H9 (cell line): Measurements from ENCODE around the gene OR10A7. TPM values are rescaled to one million over a fixed set of nuclear protein-coding genes. Genes with fewer than 3 reads are reported as not detected.

ENCODE experiments used
- DNase-seq: peaks from one replicate; pipeline ENCODE4 v3.0.0-alpha.2; 2017
- H2AFZ ChIP-seq: one replicate; pipeline ENCODE4 v1.6.1; 2013; ENCODE audit warnings: mild to moderate bottlenecking, low read length, control low read depth, moderate library complexity
- H2AK5ac ChIP-seq: 2 replicates; pipeline ENCODE4 v1.6.1; 2013; ENCODE audit warnings: low read length, control low read depth, mixed read lengths; ENCODE audit not compliant: insufficient read length
- H2BK120ac ChIP-seq: one replicate; pipeline ENCODE4 v1.6.1; 2013; ENCODE audit warnings: low read depth, mild to moderate bottlenecking, low read length, control low read depth, inconsistent platforms; ENCODE audit not compliant: poor library complexity, severe bottlenecking
- H2BK12ac ChIP-seq: 2 replicates; pipeline ENCODE4 v1.6.1; 2013; ENCODE audit warnings: low read length, control low read depth, mixed read lengths, low read depth; ENCODE audit not compliant: insufficient read length
- H2BK15ac ChIP-seq: 2 replicates; pipeline ENCODE4 v1.6.1; 2013; ENCODE audit warnings: low read depth, low read length, control low read depth
- H2BK20ac ChIP-seq: one replicate; pipeline ENCODE4 v1.6.1; 2013; ENCODE audit warnings: low read depth, mild to moderate bottlenecking, low read length, control low read depth, inconsistent platforms; ENCODE audit not compliant: poor library complexity, severe bottlenecking
- H2BK5ac ChIP-seq: 2 replicates; pipeline ENCODE4 v1.6.1; 2013; ENCODE audit warnings: low read length, control low read depth, mixed read lengths; ENCODE audit not compliant: insufficient read length
- H3K14ac ChIP-seq: 2 replicates; pipeline ENCODE4 v1.6.1; 2013; ENCODE audit warnings: low read length, control low read depth; ENCODE audit not compliant: insufficient read depth
- H3K18ac ChIP-seq: 2 replicates; pipeline ENCODE4 v1.6.1; 2013; ENCODE audit warnings: low read depth, mild to moderate bottlenecking, mixed read lengths, low read length, control low read depth; ENCODE audit not compliant: insufficient read length
- H3K23ac ChIP-seq: 2 replicates; pipeline ENCODE4 v1.6.1; 2013; ENCODE audit warnings: low read length, control low read depth, mixed read lengths, low read depth; ENCODE audit not compliant: insufficient read length
- H3K23me2 ChIP-seq: 2 replicates; pipeline ENCODE4 v1.6.1; 2013; ENCODE audit warnings: low read depth, mild to moderate bottlenecking, mixed read lengths, low read length, control low read depth; ENCODE audit not compliant: insufficient read length, poor library complexity, severe bottlenecking
- H3K27ac ChIP-seq: 2 replicates; pipeline ENCODE4 v1.5.1; 2013; ENCODE audit warnings: low read length, control low read depth, mixed read lengths, low read depth; ENCODE audit not compliant: insufficient read length
- H3K27me3 ChIP-seq: 2 replicates; pipeline ENCODE4 v1.6.1; 2013; ENCODE audit warnings: low read length, control low read depth, inconsistent platforms; ENCODE audit not compliant: insufficient read depth
- H3K4ac ChIP-seq: 2 replicates; pipeline ENCODE4 v1.6.1; 2013; ENCODE audit warnings: low read depth, mild to moderate bottlenecking, control low read depth, inconsistent platforms, low read length, moderate library complexity
- H3K4me1 ChIP-seq: 2 replicates; pipeline ENCODE4 v1.6.1; 2013; ENCODE audit warnings: low read length, control low read depth, inconsistent platforms; ENCODE audit not compliant: insufficient read depth
- H3K4me2 ChIP-seq: 2 replicates; pipeline ENCODE4 v1.6.1; 2013; ENCODE audit warnings: low read length, control low read depth, mixed read lengths; ENCODE audit not compliant: insufficient read length, insufficient read depth
- H3K56ac ChIP-seq: 2 replicates; pipeline ENCODE4 v1.6.1; 2013; ENCODE audit warnings: low read depth, mild to moderate bottlenecking, mixed read lengths, low read length, control low read depth; ENCODE audit not compliant: insufficient read length
- H3K79me1 ChIP-seq: 2 replicates; pipeline ENCODE4 v1.6.1; 2013; ENCODE audit warnings: low read depth, mild to moderate bottlenecking, moderate library complexity, low read length, control low read depth, inconsistent platforms; ENCODE audit not compliant: insufficient read depth, poor library complexity, severe bottlenecking
- H3K79me2 ChIP-seq: 2 replicates; pipeline ENCODE4 v1.6.1; 2013; ENCODE audit warnings: low read length, control low read depth, inconsistent platforms; ENCODE audit not compliant: insufficient read depth
- H3K9ac ChIP-seq: 2 replicates; pipeline ENCODE4 v1.6.1; 2013; ENCODE audit warnings: low read length, control low read depth, mixed read lengths; ENCODE audit not compliant: insufficient read length; ENCODE audit errors: extremely low read depth
- H3K9me3 ChIP-seq: one replicate; pipeline ENCODE4 v1.6.1; 2013; ENCODE audit warnings: low read depth, low read length, inconsistent platforms; ENCODE audit not compliant: control insufficient read depth
- H3T11ph ChIP-seq: one replicate; pipeline ENCODE4 v1.6.1; 2013; ENCODE audit warnings: mild to moderate bottlenecking, low read length, control low read depth, inconsistent platforms
- H4K20me1 ChIP-seq: one replicate; pipeline ENCODE4 v1.6.1; 2013; ENCODE audit not compliant: control insufficient read depth, insufficient read length, insufficient read depth
- H4K5ac ChIP-seq: 2 replicates; pipeline ENCODE4 v1.6.1; 2013; ENCODE audit warnings: low read depth, mild to moderate bottlenecking, mixed read lengths, low read length, control low read depth; ENCODE audit not compliant: insufficient read length
- H4K8ac ChIP-seq: replicated peaks from 2 replicates; pipeline ENCODE4 v1.6.1; 2013; ENCODE audit warnings: low read length, control low read depth, mixed read lengths, low read depth; ENCODE audit not compliant: insufficient read length
- H4K91ac ChIP-seq: 2 replicates; pipeline ENCODE4 v1.6.1; 2013; ENCODE audit warnings: low read depth, mild to moderate bottlenecking, moderate library complexity, mixed read lengths, low read length, control low read depth; ENCODE audit not compliant: insufficient read length
- H3K27ac Mint-ChIP-seq, 3 experiments: 2 replicates in 2 of 3; 3 replicates in 1 of 3; pipeline ENCODE4 v1.8.0; 2020 to 2021; ENCODE audit warnings: mixed read lengths in 3 of 3, mild to moderate bottlenecking in 1 of 3, moderate library complexity in 1 of 3
- H3K27me3 Mint-ChIP-seq: 2 replicates; pipeline ENCODE4 v1.8.0; 2021; ENCODE audit warnings: low read depth, mild to moderate bottlenecking, moderate library complexity, mixed read lengths
- H3K36me3 Mint-ChIP-seq, 3 experiments: 2 replicates in 2 of 3; 3 replicates in 1 of 3; pipeline ENCODE4 v1.8.0; 2020 to 2021; ENCODE audit warnings: low read depth in 3 of 3, mixed read lengths in 3 of 3; ENCODE audit not compliant: insufficient read depth in 1 of 3
- H3K4me1 Mint-ChIP-seq, 2 experiments: 2 replicates each; pipeline ENCODE4 v1.8.0; 2020; ENCODE audit warnings: mixed read lengths in 2 of 2
- H3K4me3 Mint-ChIP-seq, 2 experiments: 2 replicates in 1 of 2; 3 replicates in 1 of 2; pipeline ENCODE4 v1.8.0; 2020 to 2021; ENCODE audit warnings: mild to moderate bottlenecking in 2 of 2, mixed read lengths in 2 of 2, moderate library complexity in 1 of 2
- H3K9me3 Mint-ChIP-seq, 2 experiments: 2 replicates in 1 of 2; 3 replicates in 1 of 2; pipeline ENCODE4 v1.8.0; 2020; ENCODE audit warnings: mild to moderate bottlenecking in 2 of 2, mixed read lengths in 2 of 2, moderate library complexity in 1 of 2
- CTCF ChIP-seq: fragments of 200-600 bp; sonication (generic); conservative IDR thresholded peaks from 3 replicates; pipeline ENCODE4 v1.8.0; 2021; ENCODE audit warnings: antibody characterized with exemption, mild to moderate bottlenecking
- WGBS: extraction: QIAGEN DNeasy Blood & Tissue Kit; methylation state at CpG from one replicate; pipeline ENCODE4 v1.1.7; 2013; ENCODE audit warnings: missing lambda C conversion rate, low lambda C conversion rate, mixed read lengths; ENCODE audit not compliant: insufficient read length; ENCODE audit errors: extremely low coverage; 5-methylcytosine and 5-hydroxymethylcytosine counted together
- total RNA-seq: library from RNA; stranded (reverse); gene quantifications from 2 replicates; pipeline ENCODE4 v1.2.1, GENCODE V29; 2021

The OR10A7 gene
- total RNA-seq, 1 experiment from 2014 or later, result not detected

- no peak overlapping the region for H2BK15ac ChIP-seq
- H3K27ac Mint-ChIP-seq, result no peak overlapping the region
Observed at GRCh38 chr12:55246159-55246558, 25.3 kb downstream of the OR10A7 start.

More at GRCh38 chr12:55246159-55246558, 25.3 kb downstream of the OR10A7 start:
- DNase-seq, result no peak
- Histone ChIP-seq H2AK5ac (no peak overlapping the region), H3K27me3 (no peaks in the 10 kb centered on the region), H3K9me3 (no peaks in the 10 kb centered on the region), H3T11ph (no peak overlapping the region), H4K8ac (no peak overlapping the region), H4K91ac (no peak overlapping the region), H3K56ac (no peak overlapping the region), H3K4me2 (no peak overlapping the region), H3K9ac (no peak overlapping the region), H2BK5ac (no peak overlapping the region), H4K5ac (no peak overlapping the region), H3K18ac (no peak overlapping the region), H3K79me1 (no peaks in the 10 kb centered on the region), H2BK12ac (no peak overlapping the region), H4K20me1 (no peaks in the 10 kb centered on the region), H3K79me2 (no peaks in the 10 kb centered on the region), H3K14ac (no peak overlapping the region), H3K23ac (no peak overlapping the region), H3K27ac (no peak overlapping the region), H2BK120ac (no peak overlapping the region), H2BK20ac (no peak overlapping the region), H3K4ac (no peak overlapping the region), H3K4me1 (no peaks in the 10 kb centered on the region), H2AFZ (no peak overlapping the region), H3K23me2 (no peaks in the 10 kb centered on the region)
- peaks cover 0 to 4% of the 10 kb centered on the region in 2 experiments; a peak in 2 of 5 replicates for H3K9me3 Mint-ChIP-seq
- no peak for TF ChIP-seq CTCF
- no CpG with 5 or more reads among the region's 1 CpG for WGBS
- no peak overlapping the region for H3K4me3 Mint-ChIP-seq
- no peaks in the 10 kb centered on the region for H3K27me3 Mint-ChIP-seq
- H3K36me3 Mint-ChIP-seq, result peaks cover 0 to 4% (median 0%) of the 10 kb centered on the region in 3 experiments; a peak in 1 of 7 replicates
- H3K4me1 Mint-ChIP-seq, result no peaks in the 10 kb centered on the region
